GM19467 (cell line): Measurements from ENCODE around the gene ZC2HC1B.

ENCODE experiments used
- ATAC-seq: cut with Tn5 transposase; IDR thresholded peaks from one replicate; pipeline ENCODE4 v1.9.1; 2021; ENCODE audit warnings: mild to moderate bottlenecking, moderate library complexity; ENCODE audit not compliant: unreplicated experiment

Gene ZC2HC1B

DNA sequence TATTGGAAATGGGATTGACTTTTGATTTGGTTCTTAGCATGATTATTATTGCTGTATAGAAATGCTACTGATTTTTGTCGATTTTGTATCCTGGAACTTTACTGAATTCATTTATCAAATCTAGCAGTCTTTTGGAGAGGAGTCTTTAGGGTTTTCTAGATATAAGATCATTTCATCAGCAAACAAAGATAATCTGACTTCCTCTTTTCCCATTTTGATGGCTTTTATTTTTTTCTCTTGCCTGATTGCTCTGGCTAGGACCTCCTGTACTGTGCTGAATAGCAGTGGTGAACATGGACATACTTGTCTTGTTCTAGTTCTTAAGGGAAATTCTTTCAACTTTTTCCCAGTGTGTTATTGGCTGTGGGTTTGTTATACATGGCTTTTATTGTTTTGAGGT is 64.6 kb downstream of the ZC2HC1B start:
- no peak for ATAC-seq

- ATAC-seq: no peak
These were observed 65.7 kb downstream of the ZC2HC1B start for GRCh38 chr6:143929975-143930374.

GRCh38 chr6:143934331-143934730 is 70.1 kb downstream of the ZC2HC1B start:
- ATAC-seq: no peak

GRCh38 chr6:143934867-143935266 is 70.6 kb downstream of the ZC2HC1B start:
- ATAC-seq: no peak

- no peak for ATAC-seq
These were observed 72.1 kb downstream of the ZC2HC1B start for GRCh38 chr6:143936347-143936746.

- ATAC-seq: no peak
These were observed 72.7 kb downstream of the ZC2HC1B start for GRCh38 chr6:143936778-143937667.

DNA sequence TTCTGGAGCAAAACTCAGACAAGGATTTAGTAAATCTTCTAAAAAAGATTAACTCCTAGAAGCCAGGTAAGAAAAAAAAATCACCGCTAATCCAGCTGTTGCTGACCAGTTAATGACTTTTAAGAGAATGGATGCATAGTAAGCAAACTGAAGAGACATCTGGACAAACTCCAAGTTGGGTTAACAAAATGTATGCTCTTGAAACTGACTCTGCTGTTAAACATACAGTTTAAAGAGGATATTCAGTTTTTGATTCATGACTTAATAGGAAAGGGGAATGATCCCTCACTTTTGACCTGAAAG is 73.3 kb downstream of the ZC2HC1B start:
- ATAC-seq: no peak

DNA sequence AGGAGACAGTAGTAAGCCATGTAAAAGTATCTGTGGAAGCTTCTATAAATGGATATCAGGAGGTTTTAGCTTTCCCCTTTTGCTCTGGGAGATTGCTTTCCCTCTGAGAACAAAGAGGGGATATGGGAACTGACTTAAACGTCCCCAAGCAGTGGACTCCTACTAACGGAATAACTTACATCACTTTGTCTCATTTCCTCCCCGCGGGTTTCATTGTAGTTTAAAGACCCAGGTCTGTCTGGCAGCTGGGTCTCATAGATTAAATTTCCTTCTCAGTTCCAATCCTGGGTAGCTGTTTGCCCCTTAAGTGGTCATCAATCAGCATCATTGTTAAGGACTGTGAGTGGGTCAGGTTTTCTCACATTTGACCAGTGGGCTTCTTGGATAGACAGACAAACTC is 75.1 kb downstream of the ZC2HC1B start:
- ATAC-seq: no peak

GRCh38 chr6:143940011-143940597 is 75.8 kb downstream of the ZC2HC1B start:
- peak; percentile 96 for ATAC-seq

DNA sequence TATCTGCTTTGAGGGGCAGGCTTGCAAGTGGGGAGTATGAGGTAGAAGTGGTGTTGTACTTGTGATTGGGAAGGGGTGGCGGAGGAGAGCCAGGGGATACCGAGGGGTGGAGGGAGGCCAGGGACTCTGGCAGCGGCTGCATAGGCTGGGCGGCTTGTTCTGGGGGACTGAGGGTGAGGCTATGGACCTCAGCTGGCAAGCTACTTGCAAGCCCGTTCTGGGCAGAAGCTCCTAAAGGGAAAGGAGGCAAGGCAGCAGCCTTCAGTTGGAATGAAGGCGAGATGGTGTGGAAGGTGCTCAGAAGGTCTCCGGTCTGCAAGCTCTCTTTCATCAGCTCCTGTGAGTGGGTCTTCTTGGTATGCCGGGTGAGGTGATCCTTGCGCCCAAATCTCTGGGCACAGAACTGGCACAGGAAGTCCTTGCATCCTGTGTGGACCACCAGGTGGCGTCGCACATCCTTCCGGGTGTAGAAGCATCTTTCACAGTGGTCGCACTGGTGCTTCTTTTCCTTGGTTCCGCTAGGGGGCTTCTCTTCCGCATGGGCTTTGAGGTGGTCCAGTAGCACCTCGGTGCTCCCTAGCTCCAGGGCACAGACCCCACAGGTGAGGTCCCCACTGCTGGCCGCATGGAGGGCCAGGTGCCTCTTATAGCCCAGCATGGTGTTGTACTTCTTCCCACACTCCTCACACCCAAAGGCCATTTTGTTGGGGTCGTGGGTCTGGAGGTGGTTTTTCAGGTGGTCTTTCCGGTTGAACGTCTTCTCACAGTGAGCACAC is 77.8 kb downstream of the ZC2HC1B start:
- ATAC-seq: peak; percentile 68

DNA sequence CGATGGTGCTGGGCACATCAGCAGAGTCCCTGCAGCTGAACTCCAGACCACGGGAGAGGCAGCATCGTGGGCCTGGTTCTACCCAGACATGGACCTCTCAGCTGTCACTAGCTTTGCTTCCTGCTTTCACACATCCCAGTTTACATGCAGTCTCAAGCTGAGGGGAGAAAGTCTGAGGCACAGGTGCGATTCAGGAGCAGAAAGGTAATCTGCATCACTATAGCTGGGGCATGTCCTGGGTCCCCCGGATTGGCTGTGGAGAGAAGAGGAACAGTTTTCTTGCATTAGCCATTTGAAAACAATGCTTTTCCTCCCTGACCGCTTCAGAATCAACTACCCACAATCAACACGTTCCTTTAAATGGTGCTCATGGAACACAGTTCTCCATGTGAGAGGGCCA is 83.9 kb downstream of the ZC2HC1B start:
- ATAC-seq: no peak

GRCh38 chr6:143949535-143949934 is 85.3 kb downstream of the ZC2HC1B start:
- ATAC-seq: no peak

DNA sequence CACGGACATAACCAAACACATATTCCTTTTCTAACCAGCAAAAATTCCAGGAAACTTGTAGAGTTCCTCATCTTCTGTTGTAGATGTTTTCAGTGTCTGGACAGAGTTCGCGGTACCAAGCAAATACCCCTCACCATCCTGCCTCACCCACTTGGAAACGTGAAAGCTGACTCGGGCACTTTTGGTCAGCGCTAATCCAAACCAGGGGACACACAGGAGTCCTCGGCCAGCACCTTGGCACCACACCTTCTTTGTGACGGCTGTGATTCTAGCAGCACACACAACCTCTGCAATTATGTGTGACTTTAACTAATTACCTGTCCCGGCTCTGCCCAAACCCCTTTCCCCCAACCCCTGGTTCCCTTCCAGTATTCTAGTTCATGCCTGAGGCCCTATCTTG is 85.7 kb downstream of the ZC2HC1B start:
- no peak for ATAC-seq

DNA sequence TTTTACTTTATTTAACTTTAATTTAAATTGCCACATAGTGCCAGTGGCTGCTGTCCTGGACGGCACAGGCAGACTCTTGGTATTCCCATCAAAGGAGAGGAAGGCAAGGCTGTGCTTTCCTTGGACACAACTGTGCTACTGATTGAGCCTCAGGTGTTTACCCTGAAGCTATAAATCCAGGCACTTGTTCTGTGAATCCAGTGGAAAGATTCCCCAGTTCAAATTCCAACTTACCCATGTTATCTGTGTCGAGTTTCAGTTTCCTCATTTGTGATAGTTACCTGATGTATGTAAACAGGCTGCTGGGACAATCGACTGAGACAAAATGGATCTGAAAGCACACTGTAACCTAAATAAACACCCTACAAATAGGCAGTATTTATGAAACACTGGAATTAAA is 86.6 kb downstream of the ZC2HC1B start:
- ATAC-seq: no peak

DNA sequence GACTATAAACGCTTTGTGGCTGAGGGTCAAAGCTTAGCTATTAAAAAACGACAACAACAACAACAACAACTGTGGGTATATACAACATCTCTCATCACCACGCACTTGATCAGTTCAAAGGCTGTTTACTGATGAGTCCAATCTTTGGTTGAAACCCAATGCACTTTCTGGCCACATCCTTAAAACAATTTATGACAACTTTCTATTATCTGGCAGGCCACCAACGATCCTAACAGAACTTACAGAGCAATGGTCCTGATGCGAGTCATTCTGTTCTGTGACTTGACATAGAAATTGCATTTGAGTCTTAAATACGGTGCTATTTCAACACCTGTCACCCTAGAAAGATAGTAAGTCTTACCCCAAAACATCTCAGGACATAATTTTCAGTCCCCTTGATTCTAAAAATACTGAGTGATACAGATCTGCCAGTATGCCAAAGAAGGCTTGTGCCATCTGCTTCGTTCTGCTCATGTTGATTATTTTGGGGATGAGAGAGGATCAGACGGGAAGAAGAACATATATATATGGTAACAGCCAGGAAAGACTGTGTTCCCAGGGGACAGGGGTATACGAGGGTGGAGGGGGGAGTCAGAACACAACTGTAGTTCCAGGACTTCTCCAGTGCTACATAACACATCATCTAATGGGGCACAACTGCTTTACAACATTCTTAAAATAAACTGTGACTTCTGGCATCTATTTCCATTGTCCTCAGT is 87.9 kb downstream of the ZC2HC1B start:
- no peak for ATAC-seq

- ATAC-seq: no peak
These were observed 88.8 kb downstream of the ZC2HC1B start for GRCh38 chr6:143952947-143953701.

- no peak for ATAC-seq
These were observed 89.6 kb downstream of the ZC2HC1B start for GRCh38 chr6:143953922-143954321.

- ATAC-seq: no peak
These were observed 91.7 kb downstream of the ZC2HC1B start for GRCh38 chr6:143955971-143956370.

DNA sequence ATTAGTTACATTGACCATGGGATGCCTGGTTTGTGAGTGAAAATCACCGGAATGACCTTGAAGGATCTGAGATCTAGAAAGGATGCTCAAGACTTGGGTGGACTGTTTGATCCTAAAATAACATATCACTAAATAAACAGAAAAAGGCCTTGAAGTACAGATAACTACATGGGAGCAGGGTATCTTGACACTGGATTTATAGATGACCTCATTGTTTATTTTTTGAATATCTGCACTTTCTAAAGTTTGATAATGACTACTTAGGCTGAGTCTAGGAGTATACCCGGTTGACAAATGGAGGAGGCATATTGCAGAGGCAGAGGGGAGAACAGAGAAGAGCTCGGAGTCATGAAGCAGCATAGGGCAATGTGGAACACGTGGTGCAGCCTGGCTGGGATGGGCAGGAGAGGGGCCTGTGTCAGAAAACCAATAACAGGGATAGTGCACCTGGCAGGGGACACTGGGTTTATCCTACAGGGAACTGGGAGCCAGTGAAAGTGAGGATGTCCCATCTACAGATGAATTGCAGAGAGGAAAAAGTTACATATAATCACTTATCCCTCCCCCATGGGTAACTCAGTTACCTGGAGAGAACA is 93.5 kb downstream of the ZC2HC1B start:
- ATAC-seq: no peak

DNA sequence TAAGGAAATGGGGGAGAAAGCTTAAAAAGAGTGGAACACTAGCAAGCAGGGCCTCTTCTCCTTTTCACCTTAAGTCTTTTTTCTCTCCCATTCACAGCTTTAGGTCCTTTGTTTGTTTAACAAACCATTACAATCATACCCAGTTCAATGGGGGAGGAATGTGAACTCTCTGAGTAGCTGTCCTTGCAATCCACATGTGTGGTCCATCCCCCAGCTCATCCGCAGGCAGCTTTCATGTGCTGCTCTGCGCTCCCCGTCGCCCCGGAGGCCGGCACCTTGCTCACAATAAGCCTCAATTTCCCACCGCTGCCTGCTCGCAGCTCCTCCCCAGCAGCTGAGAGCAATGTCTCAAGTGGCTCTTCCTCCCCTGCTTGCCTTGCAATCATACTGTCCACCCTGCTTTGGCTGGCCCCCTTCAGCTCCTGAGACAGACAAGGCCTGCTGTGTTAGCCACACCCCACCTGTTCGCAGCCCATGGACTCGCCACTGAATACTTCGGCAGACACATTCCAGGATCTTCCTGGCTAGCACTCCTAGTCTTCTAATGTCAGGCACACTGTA is 94.6 kb downstream of the ZC2HC1B start:
- no peak for ATAC-seq
